Neural cell (in vitro differentiated cells): ENCODE measurements around the gene HPS5. TPM values are rescaled to one million over a fixed set of nuclear protein-coding genes. Genes with fewer than 3 reads are reported as not detected.

ENCODE experiments used
- H2AFZ ChIP-seq: fragments of 200-600, 300-800 bp; sonication (generic), shearing (Covaris generic); 2 replicates; pipeline ENCODE4 v1.6.0; 2014; ENCODE audit warnings: low read depth, mild to moderate bottlenecking, antibody characterized with exemption, low read length, moderate library complexity
- H3F3A ChIP-seq: fragments of 200-600 bp; shearing (Covaris generic); 2 replicates; pipeline ENCODE4 v1.6.1; 2016; ENCODE audit warnings: mild to moderate bottlenecking, moderate library complexity, mixed read lengths, antibody characterized with exemption, low read length; ENCODE audit not compliant: insufficient read depth, poor library complexity, severe bottlenecking
- H3K27ac ChIP-seq: fragments of 200-600, 300-800 bp; sonication (generic), shearing (Covaris generic); 2 replicates; pipeline ENCODE4 v1.5.1; 2014; ENCODE audit warnings: mild to moderate bottlenecking, low read length, moderate library complexity
- H3K27me3 ChIP-seq: fragments of 300-800, 200-600 bp; sonication (generic), shearing (Covaris generic); 2 replicates; pipeline ENCODE4 v1.6.0; 2014; ENCODE audit warnings: mild to moderate bottlenecking, low read depth, low read length, moderate library complexity; ENCODE audit not compliant: insufficient read depth
- H3K36me3 ChIP-seq: fragments of 300-800, 200-600 bp; sonication (generic), shearing (Covaris generic); 2 replicates; pipeline ENCODE4 v1.5.1; 2014; ENCODE audit warnings: mild to moderate bottlenecking, antibody characterized with exemption, low read length, moderate library complexity; ENCODE audit not compliant: insufficient read depth
- H3K4me2 ChIP-seq: fragments of 300-800, 200-600 bp; sonication (generic), shearing (Covaris generic); 2 replicates; pipeline ENCODE4 v1.6.0; 2014; ENCODE audit warnings: mild to moderate bottlenecking, low read length
- H3K4me3 ChIP-seq: fragments of 300-800, 200-600 bp; sonication (generic), shearing (Covaris generic); 2 replicates; pipeline ENCODE4 v1.5.1; 2014; ENCODE audit warnings: mild to moderate bottlenecking, low read length, moderate library complexity
- H3K79me2 ChIP-seq: fragments of 200-600 bp; shearing (Covaris generic); replicated peaks from 2 replicates; pipeline ENCODE4 v1.6.0; 2014; ENCODE audit warnings: mild to moderate bottlenecking, low read length, moderate library complexity; ENCODE audit not compliant: insufficient read depth
- H3K9ac ChIP-seq: fragments of 300-800, 200-600 bp; sonication (generic), shearing (Covaris generic); 2 replicates; pipeline ENCODE4 v1.6.1; 2016; ENCODE audit warnings: mild to moderate bottlenecking, low read length, mixed read lengths
- H3K9me2 ChIP-seq: fragments of 200-600 bp; shearing (Covaris generic); 2 replicates; pipeline ENCODE4 v1.6.1; 2016; ENCODE audit warnings: mild to moderate bottlenecking, low read length, mixed read lengths; ENCODE audit not compliant: insufficient read depth
- H3K9me3 ChIP-seq: fragments of 200-600, 300-800 bp; sonication (generic), shearing (Covaris generic); 2 replicates; pipeline ENCODE4 v1.6.1; 2016; ENCODE audit warnings: mild to moderate bottlenecking, mixed run types, low read length, moderate library complexity, mixed read lengths
- H4K20me1 ChIP-seq: fragments of 200-600 bp; shearing (Covaris generic); 2 replicates; pipeline ENCODE4 v1.6.1; 2016; ENCODE audit warnings: mild to moderate bottlenecking, mixed run types; ENCODE audit not compliant: insufficient read depth
- CTCF ChIP-seq: fragments of 450-650 bp; IDR thresholded peaks from 2 replicates; pipeline ENCODE4 v1.5.1; 2014; ENCODE audit warnings: antibody characterized with exemption, mild to moderate bottlenecking, moderate library complexity; ENCODE audit not compliant: poor library complexity, severe bottlenecking
- EP300 ChIP-seq: fragments of 450-650 bp; conservative IDR thresholded peaks from 2 replicates; pipeline ENCODE4 v1.6.1; 2014; ENCODE audit warnings: antibody characterized with exemption, mild to moderate bottlenecking, moderate library complexity; ENCODE audit not compliant: poor library complexity, severe bottlenecking
- MXI1 ChIP-seq: fragments of 450-650 bp; conservative IDR thresholded peaks from 2 replicates; pipeline ENCODE4 v1.6.1; 2014; ENCODE audit warnings: antibody characterized with exemption, mild to moderate bottlenecking; ENCODE audit not compliant: poor library complexity, severe bottlenecking
- POLR2AphosphoS5 ChIP-seq: IDR thresholded peaks from 2 replicates; pipeline ENCODE4 v1.6.1; 2012
- RAD21 ChIP-seq: fragments of 450-650 bp; conservative IDR thresholded peaks from 2 replicates; pipeline ENCODE4 v1.6.1; 2014; ENCODE audit warnings: antibody characterized with exemption, mild to moderate bottlenecking, moderate library complexity
- REST ChIP-seq: IDR thresholded peaks from 2 replicates; pipeline ENCODE4 v1.6.1; 2012; ENCODE audit warnings: borderline replicate concordance
- SMC3 ChIP-seq: fragments of 450-650 bp; conservative IDR thresholded peaks from 2 replicates; pipeline ENCODE4 v1.6.1; 2014; ENCODE audit warnings: antibody characterized with exemption, mild to moderate bottlenecking, moderate library complexity; ENCODE audit not compliant: poor library complexity
- TAF1 ChIP-seq: IDR thresholded peaks from 2 replicates; pipeline ENCODE4 v1.6.1; 2012; ENCODE audit warnings: low read depth
- polyA plus RNA-seq: library from polyadenylated mRNA; depleted of rRNA; stranded (reverse); fragments of >200 nt; gene quantifications from 2 replicates; pipeline ENCODE4 v1.2.3, GENCODE V29; 2014

HPS5 gene
- polyA plus RNA-seq, 1 donor from 2014 or later, result 28.5 TPM

DNA sequence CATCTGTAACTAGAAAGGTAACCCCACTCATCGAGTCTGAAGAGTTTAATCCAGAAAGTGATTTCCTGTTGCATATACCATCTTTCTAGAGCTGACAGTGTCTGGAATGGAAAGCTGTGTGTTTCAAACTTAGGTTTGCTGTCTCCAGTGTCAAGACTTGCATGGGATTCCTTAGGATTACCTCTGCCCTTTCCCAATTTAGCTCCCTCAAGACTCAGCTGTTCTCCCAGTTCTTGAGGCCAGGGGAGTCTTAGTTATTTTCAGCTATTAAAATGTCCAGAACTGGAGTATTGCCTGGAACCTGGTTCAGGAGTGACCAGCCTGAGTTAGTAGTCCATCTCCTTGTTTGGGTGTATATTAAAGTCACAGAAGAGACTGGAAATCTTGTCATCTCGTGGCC is 47.5 kb upstream of the HPS5 start:
- TF ChIP-seq REST (no peak), POLR2AphosphoS5 (no peak), MXI1 (no peak), EP300 (no peak), CTCF (no peak), RAD21 (no peak), TAF1 (no peak)
- no peak overlapping the region for H2AFZ ChIP-seq

DNA sequence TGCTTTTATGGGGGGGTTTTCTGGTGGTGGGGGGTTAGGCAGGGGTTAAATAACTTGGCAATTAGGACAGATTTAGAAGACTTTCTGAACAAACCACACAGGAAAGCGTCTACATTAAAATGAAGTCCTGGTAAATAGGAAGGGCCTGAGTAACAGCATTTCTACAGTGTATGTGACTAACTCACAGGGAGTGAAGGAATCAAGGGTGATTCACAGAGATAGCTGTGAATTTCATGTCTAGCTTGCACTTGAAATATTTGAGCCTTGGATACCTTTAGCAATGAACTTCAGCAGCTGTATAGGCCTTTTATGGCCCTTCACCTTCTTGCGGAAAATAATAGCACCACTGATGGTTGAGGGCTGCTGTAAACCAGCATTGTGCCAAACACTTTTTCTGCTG is 46.3 kb upstream of the HPS5 start:
- Histone ChIP-seq H3K4me3 (no peak overlapping the region), H3K9me3 (no peaks in the 10 kb centered on the region), H3K36me3 (peaks cover 6% of the 10 kb centered on the region), H3F3A (no peaks in the 10 kb centered on the region), H3K9me2 (no peaks in the 10 kb centered on the region), H3K79me2 (no peaks in the 10 kb centered on the region), H3K4me2 (no peak overlapping the region), H3K9ac (no peak overlapping the region), H4K20me1 (no peaks in the 10 kb centered on the region), H3K27ac (no peak overlapping the region), H3K27me3 (no peaks in the 10 kb centered on the region), H2AFZ (no peak overlapping the region)
- no peak for TF ChIP-seq REST
- no peak for TF ChIP-seq MXI1
- no peak for TF ChIP-seq CTCF
- TF ChIP-seq POLR2AphosphoS5, result no peak
- no peak for TF ChIP-seq SMC3

More for the DNA sequence above, 47.5 kb upstream of the HPS5 start:
- Histone ChIP-seq H3F3A (no peaks in the 10 kb centered on the region), H3K9me3 (no peaks in the 10 kb centered on the region), H3K4me2 (no peak overlapping the region), H3K27ac (no peak overlapping the region), H3K9me2 (no peaks in the 10 kb centered on the region), H3K9ac (no peak overlapping the region), H3K79me2 (no peaks in the 10 kb centered on the region), H3K36me3 (peaks cover under 1% of the 10 kb centered on the region), H4K20me1 (no peaks in the 10 kb centered on the region), H3K4me3 (no peak overlapping the region), H3K27me3 (no peaks in the 10 kb centered on the region)
